ENCODE results near the gene ZNF609.

The ZNF609 gene

DNA sequence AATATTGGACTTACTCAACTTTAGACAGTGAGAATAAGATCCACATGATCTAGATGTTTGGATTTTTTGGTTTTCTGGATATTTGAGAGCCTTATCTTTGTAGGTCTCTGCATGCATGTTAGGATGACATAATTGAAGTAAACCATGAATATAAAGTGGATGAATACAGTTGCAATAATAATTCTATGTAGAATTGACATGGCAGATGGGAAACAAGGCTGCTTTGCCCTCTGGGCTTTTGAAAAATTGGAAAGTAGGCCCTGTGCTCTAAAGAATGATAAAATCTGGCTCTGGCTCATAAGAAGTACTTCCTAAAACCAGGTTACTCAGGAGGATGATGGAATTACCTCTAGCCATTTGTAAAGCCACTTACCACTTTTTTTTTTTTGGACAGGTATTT, 86.9 kb downstream of the ZNF609 start:
- DNase-seq, result no peak

DNA sequence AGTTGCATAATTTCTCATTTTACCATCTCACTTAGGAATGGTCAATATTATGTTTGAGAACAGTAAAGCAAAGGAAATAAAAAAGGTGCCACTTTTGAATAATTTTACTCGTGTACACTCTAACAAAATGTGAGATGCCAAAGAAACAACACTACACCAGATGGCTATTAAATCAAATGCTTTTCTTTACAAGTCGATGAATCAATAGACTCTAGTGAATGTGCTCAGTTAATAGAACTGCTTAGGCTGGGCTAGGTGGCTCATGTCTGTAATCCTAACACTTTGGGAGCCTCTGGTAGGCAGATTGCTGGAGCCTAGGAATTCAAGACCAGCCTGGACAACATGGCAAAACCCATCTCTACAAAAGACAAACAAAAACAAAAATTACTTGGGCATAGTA, 87.9 kb downstream of the ZNF609 start:
- DNase-seq, result no peak

GRCh38 chr15:64549860-64550259, 89.5 kb downstream of the ZNF609 start:
- no peak for DNase-seq

DNA sequence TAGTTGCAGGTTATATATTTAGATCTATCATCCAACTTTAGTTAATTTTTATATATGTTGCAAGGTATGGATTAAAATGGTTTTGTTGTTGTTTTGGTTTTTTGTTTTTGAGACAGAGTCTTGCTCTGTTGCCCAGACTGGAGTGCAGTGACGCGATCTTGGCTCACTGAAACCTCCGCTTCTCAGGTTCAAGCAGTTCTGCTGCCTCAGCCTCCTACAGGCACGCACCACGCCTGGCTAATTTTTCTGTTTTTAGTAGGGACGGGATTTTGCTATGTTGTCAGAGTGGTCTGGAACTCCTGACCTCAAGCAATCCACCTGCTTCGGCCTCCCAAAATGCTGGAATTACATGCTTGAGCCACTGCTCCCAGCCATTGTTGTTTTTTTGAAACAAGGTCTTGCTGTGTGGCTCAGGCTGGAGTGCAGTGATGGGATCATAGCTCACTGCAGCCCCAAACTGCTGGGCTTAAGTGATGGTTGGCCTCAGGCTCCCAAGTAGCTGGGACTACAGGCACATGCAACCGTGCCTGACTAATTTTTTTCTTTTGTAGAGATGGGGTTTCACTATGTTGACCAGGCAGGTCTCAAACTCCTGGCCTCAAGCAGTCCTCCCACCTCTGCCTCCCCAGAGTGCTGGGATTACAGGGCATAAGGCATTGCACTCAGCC, 92.0 kb downstream of the ZNF609 start:
- no peak for DNase-seq

GRCh38 chr15:64558460-64559179, 98.2 kb downstream of the ZNF609 start:
- DNase-seq, result no peak

DNA sequence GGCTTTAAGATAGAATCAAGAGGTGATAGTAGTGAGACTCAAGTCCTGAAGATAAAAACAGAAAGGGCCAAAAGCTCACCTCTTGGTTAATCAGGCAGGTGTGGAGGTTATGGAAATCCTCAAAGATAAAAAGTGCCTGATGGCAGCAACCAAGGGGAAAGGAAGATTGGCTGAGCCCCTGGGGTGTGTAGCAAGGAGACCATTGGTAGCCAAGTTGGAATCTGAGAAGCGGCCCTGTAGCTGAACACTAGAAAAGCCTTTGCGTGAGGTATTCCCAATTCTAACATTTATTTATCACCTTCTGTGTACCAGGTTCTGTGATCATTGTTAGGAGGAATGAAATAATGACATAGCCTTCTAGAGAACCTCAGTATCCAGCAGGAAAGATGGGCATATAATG, 98.9 kb downstream of the ZNF609 start:
- DNase-seq, result no peak

DNA sequence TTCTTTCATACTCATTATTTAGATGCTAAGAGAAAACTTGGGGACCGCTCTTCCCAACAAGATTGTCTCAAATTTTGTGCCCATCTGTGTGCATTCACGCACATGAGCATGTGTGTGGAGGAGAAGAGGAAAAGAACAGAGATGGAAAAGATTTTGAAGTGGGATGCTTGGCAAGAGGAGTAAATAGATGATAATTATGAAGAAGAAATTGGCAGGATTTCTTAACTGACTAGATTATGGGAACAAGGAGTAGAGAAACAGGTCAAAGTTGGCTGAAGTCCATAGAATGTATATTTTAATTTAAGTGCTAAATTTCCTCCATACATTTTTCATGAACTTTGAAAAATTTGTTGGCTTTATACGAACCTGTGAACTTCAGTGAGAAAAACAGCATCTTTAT, 100.1 kb downstream of the ZNF609 start:
- no peak for DNase-seq

DNA sequence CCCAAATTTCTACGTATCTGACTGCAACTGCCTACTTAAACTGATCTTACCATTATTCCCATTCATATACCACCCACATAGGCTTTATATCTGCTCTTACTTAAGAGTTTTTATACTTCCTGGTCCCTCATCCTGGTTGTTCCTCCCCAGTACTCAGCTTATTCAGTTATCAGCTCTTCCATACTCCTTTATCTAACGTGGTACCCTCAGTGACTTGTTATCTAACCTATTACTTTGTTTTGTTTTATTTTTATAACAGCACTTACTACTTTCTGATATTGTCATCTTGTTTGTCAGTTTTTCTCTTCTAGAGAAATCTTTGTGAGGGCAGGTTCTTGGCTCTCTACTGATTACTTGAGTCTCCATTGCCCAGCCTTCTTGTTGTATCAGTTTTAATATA, 100.6 kb downstream of the ZNF609 start:
- no peak for DNase-seq

DNA sequence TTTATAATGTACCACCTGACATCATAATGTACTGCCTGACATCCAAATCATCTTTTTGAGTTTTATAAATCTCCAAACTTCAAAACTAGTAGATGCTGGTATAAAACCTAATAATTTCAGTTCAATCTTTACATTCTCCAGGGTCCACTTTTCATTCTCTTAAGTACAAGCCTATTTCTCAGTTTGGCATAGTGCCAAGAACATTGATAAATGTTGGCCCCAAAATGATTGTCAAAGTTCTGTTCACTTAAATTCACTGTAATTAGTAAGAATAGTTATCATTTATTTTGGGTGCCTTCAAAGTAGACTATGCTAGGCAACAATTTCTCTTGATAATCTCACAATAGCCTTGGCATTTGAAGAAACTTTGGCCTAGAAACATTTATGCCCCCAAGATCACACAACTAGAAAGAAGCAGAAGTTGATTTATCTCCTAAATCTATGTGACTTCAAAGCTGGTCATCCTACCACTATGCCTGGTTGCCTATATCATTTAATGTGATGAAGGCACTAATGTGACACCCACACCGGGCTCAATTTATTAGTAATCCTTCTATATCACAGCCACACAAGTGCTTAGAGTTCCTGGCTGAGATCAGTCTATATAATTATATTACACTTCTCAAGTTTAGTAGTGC, 101.7 kb downstream of the ZNF609 start:
- no peak for DNase-seq

DNA sequence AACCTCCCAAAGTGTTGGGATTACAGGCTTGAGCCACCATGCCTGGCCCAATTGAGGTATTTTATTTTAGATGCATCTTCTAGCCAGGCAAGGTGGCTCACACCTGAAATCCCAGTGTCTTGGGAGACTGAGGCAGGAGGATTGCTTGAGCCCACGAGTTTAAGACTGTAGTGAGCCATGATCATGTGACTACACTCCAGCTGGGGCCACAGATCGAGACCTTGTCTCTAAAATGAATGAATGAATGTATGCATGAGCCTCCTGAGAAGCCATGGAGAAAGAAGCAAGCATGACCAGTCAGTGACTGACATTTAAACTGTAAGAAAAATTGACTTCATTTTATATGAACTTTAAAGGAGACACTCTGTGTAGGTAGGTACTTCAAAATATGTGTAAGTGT, 105.7 kb downstream of the ZNF609 start:
- no peak for DNase-seq

GRCh38 chr15:64566629-64567427, 106.5 kb downstream of the ZNF609 start:
- DNase-seq, result no peak

GRCh38 chr15:64568765-64569164, 108.4 kb downstream of the ZNF609 start:
- no peak for DNase-seq

DNA sequence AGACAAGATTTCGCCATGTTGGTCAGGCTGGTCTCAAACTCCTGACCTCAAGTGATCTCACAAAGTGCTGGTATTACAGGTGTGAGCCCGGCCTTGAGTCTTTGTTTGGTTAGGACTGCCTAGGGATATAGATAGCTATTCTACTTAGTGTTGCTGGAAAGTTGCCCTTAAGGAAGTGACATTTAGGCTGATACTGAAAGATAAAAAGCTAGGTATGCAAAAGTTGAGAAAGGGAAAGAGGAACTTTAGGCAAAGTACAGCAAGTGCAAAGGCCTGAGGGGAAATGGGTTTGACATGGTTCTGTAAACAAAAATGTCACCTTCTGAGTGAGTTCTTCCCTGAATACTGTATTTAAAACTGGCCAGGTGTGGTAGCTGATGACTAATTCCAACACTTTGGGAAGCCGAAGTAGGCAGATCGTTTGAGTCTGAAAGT, 111.5 kb downstream of the ZNF609 start:
- no peak for DNase-seq

DNA sequence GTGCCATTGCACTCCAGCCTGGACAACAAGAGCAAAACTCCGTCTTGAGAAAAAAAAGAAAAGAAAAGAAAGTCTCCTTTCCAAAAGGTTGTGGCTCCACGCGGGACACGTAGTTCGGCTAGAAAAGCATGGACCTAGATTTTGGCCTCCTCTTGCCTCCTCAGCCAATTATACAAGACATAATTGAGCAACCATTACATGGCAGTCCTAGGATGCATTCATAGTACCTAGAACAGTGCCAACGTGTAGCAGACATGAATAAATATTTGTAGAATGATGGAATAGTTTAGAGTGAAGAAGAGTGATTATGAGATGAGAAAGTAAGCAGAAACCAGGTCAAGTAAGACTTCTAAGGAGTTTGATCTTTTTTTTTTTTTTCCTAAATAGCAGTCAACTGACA, 112.5 kb downstream of the ZNF609 start:
- no peak for DNase-seq

GRCh38 chr15:64574301-64575017, 114.1 kb downstream of the ZNF609 start:
- DNase-seq, result no peak

DNA sequence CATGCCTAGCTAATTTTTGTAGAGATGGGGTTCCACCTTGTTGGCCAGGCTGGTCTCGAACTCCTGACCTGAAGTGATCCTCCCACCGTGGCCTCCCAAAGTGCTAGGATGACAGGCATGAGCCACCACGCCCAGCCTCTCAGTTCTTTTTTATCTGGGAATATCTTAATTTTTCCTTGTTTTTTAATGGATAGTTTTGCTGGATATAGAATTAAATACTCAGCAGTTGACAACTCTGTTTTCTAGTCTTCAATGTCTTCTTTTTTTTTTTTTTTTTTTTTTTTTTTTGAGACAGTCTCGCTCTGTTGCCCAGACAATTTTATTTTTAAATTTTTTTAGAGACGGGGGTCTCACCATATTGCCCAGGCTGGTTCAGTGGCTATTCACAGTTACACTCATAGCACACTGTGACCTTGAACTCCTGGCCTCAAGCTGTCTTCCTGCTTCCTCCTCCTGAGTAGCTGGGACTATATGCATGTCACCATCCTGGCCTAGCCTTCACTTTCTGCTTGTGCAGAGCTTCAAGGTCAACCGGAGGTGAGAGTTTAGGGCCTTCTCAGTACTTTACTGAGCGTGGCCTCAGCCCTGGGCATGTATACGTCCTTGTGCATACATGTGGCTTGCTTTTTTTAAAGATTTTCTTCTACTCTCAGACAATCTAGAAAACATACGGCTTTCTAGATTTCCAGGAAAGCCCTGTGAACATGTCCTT, 120.5 kb downstream of the ZNF609 start:
- DNase-seq, result no peak

GRCh38 chr15:64581408-64581761, 121.0 kb downstream of the ZNF609 start:
- DNase-seq, result no peak

GRCh38 chr15:64582202-64582601, 121.8 kb downstream of the ZNF609 start:
- no peak for DNase-seq

DNA sequence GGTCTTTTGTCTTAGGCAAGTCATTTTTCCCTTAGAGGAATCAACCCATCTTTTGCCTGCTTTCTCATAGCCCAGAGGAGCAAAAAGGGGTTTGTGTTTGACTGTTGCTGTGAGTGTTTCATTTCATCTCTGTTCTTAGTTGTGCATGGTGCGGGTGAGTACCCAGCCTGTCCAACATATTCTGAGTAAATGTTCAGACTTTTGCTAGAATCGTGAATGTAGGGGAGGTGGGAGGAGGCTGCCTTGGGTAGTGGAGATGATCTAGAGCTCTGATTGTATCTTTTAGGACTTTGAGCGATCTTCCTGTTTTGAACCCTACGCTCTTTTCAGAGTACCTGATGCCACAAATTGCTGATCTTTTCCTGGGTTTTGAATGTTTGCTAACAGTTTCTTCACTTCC, 123.1 kb downstream of the ZNF609 start:
- DNase-seq, result no peak

DNA sequence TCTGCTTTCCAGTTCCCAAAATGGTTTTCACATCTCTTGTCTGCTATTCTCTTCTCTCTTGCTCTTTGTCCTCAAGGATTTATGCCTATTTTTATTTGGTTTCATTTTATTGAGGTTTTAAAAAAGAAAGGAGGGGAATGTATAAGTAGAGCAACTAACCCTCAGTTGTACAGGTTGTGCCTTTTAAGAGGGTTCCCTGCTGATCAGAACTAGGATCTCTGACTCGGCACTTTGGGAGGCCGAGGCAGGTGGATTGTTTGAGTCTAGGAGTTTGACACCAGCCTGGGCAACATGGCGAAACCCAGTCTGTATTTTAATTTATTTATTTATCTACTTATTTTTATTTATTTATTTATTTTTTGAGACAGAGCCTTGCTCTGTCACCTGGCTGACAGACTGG, 123.6 kb downstream of the ZNF609 start:
- no peak for DNase-seq

DNA sequence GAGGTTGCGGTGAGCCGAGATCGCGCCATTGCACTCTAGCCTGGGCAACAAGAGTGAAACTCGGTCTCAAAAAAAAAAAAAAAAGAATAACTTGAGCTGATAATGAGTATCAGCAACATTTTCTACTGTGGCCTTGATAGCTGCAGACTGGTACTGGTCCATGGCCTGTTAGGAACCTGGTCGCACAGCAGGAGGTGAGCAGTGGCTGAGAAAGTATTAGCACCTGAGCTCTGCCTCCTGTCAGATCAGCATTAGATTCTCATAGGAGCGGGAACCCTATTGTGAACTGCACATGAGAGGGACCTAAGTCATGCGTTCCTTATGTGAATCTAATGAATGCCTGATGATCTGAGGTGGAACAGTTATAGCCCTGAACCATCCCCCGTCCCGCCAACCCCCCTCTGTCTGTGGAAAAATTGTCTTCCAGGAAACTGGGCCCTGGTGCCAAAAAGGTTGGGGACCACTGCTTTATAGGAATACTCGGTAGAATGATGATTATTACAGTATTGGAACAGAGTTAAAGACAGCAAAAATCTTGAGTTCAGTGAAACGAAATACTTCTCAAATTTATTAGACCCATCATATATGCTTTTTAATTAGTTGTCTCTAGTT, 126.0 kb downstream of the ZNF609 start:
- DNase-seq, result no peak

DNA sequence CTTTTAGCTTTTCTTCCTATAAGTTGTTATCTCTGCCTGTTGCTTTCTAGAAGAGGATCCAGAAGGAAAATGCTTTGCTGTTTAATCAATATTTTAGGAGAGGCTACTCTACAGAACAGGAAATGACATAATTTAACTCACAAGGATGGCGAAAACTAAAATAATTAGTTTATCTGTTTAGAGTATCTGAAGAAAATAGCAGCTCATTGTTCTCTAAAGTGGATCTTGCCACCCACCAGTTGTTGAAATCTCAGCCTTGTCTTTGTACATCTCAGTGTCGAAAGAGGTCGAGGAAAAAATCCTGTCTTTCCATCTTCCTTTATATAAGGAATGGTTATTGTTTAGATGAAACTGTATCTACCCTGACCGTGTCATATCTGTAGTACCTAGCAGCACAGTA, 126.6 kb downstream of the ZNF609 start:
- DNase-seq, result no peak

Data from SIG-M5 (cell line).